Neural progenitor cell (in vitro differentiated cells): ENCODE results near the gene UBALD2. TPM values are rescaled to one million over a fixed set of nuclear protein-coding genes. Genes with fewer than 3 reads are reported as not detected.

ENCODE experiments used
- DNase-seq: peaks from one replicate; pipeline ENCODE4 v3.0.0-alpha.2; 2016; ENCODE audit warnings: low spot score
- H2AFZ ChIP-seq: fragments of 200-600 bp; sonication (generic); replicated peaks from 2 replicates; pipeline ENCODE4 v1.6.1; 2016; ENCODE audit warnings: antibody characterized with exemption
- H3F3A ChIP-seq: fragments of 200-600 bp; sonication (generic); 2 replicates; pipeline ENCODE4 v1.6.1; 2016; ENCODE audit warnings: antibody characterized with exemption, low read depth
- H3K27ac ChIP-seq: fragments of 200-600 bp; sonication (generic); 2 replicates; pipeline ENCODE4 v1.5.1; 2016; ENCODE audit warnings: mild to moderate bottlenecking
- H3K27me3 ChIP-seq: fragments of 200-600 bp; sonication (generic); 2 replicates; pipeline ENCODE4 v1.6.1; 2016; ENCODE audit warnings: mild to moderate bottlenecking, moderate library complexity
- H3K36me3 ChIP-seq: fragments of 200-600 bp; sonication (generic); 2 replicates; pipeline ENCODE4 v1.5.1; 2016
- H3K4me1 ChIP-seq: fragments of 200-600 bp; sonication (generic); 2 replicates; pipeline ENCODE4 v1.6.1; 2016; ENCODE audit warnings: mixed run types
- H3K4me2 ChIP-seq: fragments of 200-600 bp; sonication (generic); 2 replicates; pipeline ENCODE4 v1.6.1; 2016
- H3K4me3 ChIP-seq: fragments of 200-600 bp; sonication (generic); 2 replicates; pipeline ENCODE4 v1.5.1; 2016
- H3K79me2 ChIP-seq: fragments of 200-600 bp; sonication (generic); 2 replicates; pipeline ENCODE4 v1.6.1; 2016; ENCODE audit warnings: low read depth
- H3K9ac ChIP-seq: fragments of 200-600 bp; sonication (generic); 2 replicates; pipeline ENCODE4 v1.6.1; 2016
- H3K9me3 ChIP-seq: fragments of 200-600 bp; sonication (generic); 2 replicates; pipeline ENCODE4 v1.5.1; 2016; ENCODE audit warnings: low read depth
- H4K20me1 ChIP-seq: fragments of 200-600 bp; sonication (generic); 2 replicates; pipeline ENCODE4 v1.6.1; 2016; ENCODE audit warnings: low read depth
- H3K27ac Mint-ChIP-seq: 3 replicates; pipeline ENCODE4 v1.8.0; 2021; ENCODE audit warnings: mixed read lengths
- H3K27me3 Mint-ChIP-seq: 2 replicates; pipeline ENCODE4 v1.8.0; 2022; ENCODE audit warnings: low read depth, mild to moderate bottlenecking, inconsistent platforms, moderate library complexity, mixed read lengths; ENCODE audit not compliant: insufficient read depth
- H3K36me3 Mint-ChIP-seq: 3 replicates; pipeline ENCODE4 v1.8.0; 2021; ENCODE audit warnings: mixed read lengths
- H3K4me1 Mint-ChIP-seq: 3 replicates; pipeline ENCODE4 v1.8.0; 2021; ENCODE audit warnings: mixed read lengths
- H3K4me3 Mint-ChIP-seq: 3 replicates; pipeline ENCODE4 v1.8.0; 2021; ENCODE audit warnings: mild to moderate bottlenecking, moderate library complexity, mixed read lengths
- H3K9me3 Mint-ChIP-seq: 3 replicates; pipeline ENCODE4 v1.8.0; 2020; ENCODE audit warnings: mixed read lengths
- CTCF ChIP-seq: fragments of 200-600 bp; sonication (generic); IDR thresholded peaks from 2 replicates; pipeline ENCODE4 v1.5.1; 2017; ENCODE audit warnings: antibody characterized with exemption, mild to moderate bottlenecking
- EZH2 ChIP-seq: fragments of 200-600 bp; sonication (generic); IDR thresholded peaks from 2 replicates; pipeline ENCODE4 v1.6.1; 2017; ENCODE audit warnings: antibody characterized with exemption, mild to moderate bottlenecking, moderate library complexity
- EZH2phosphoT487 ChIP-seq: fragments of 200-600 bp; sonication (generic); IDR thresholded peaks from 2 replicates; pipeline ENCODE4 v1.6.1; 2017; ENCODE audit warnings: antibody characterized with exemption
- total RNA-seq: library from RNA; depleted of rRNA; stranded (reverse); fragments of >200 nt; gene quantifications from 2 replicates; pipeline ENCODE4 v1.2.3, GENCODE V29; 2015; ENCODE audit warnings: low replicate concordance

Gene UBALD2
- total RNA-seq, 1 donor from 2014 or later, result 4.2 TPM

- Histone ChIP-seq H3F3A (peaks cover 9% of the 10 kb centered on the region), H3K79me2 (no peaks in the 10 kb centered on the region), H3K4me3 (no peak overlapping the region), H4K20me1 (no peaks in the 10 kb centered on the region), H3K4me2 (peak overlapping the region; percentile 33), H3K9me3 (no peaks in the 10 kb centered on the region), H2AFZ (peak overlapping the region; percentile 14), H3K27me3 (peaks cover 26% of the 10 kb centered on the region), H3K27ac (no peak overlapping the region), H3K9ac (no peak overlapping the region), H3K4me1 (peaks cover 18% of the 10 kb centered on the region), H3K36me3 (no peaks in the 10 kb centered on the region)
- no peak for DNase-seq
- Mint-ChIP-seq H3K4me1 (peaks cover 23% of the 10 kb centered on the region), H3K36me3 (no peaks in the 10 kb centered on the region), H3K4me3 (no peak overlapping the region), H3K27me3 (peaks cover 9% of the 10 kb centered on the region), H3K9me3 (no peaks in the 10 kb centered on the region), H3K27ac (peak overlapping the region; percentile 54)
- TF ChIP-seq CTCF, result no peak
- TF ChIP-seq EZH2phosphoT487, result no peak
- no peak for TF ChIP-seq EZH2
These were observed 18.8 kb upstream of the UBALD2 start for GRCh38 chr17:76246080-76247066.

- H3K4me2 ChIP-seq, result no peak overlapping the region
- no peaks in the 10 kb centered on the region for H3K79me2 ChIP-seq
- H3K27ac ChIP-seq, result no peak overlapping the region
- no peaks in the 10 kb centered on the region for H3F3A ChIP-seq
- H3K4me1 Mint-ChIP-seq, result peaks cover 21% of the 10 kb centered on the region
- no peaks in the 10 kb centered on the region for H4K20me1 ChIP-seq
- H3K9me3 ChIP-seq, result no peaks in the 10 kb centered on the region
- no peak overlapping the region for H3K9ac ChIP-seq
- H3K9me3 Mint-ChIP-seq, result no peaks in the 10 kb centered on the region
- no peak overlapping the region for H3K27ac Mint-ChIP-seq
- H3K4me3 Mint-ChIP-seq, result no peak overlapping the region
- DNase-seq, result no peak
- TF ChIP-seq EZH2, result no peak
- no peak for TF ChIP-seq EZH2phosphoT487
- no peak for TF ChIP-seq CTCF
- H3K27me3 ChIP-seq, result peaks cover 16% of the 10 kb centered on the region
- no peaks in the 10 kb centered on the region for H3K36me3 Mint-ChIP-seq
- peaks cover 9% of the 10 kb centered on the region for H3K27me3 Mint-ChIP-seq
- peaks cover 11% of the 10 kb centered on the region for H3K4me1 ChIP-seq
- H2AFZ ChIP-seq, result no peak overlapping the region
- no peaks in the 10 kb centered on the region for H3K36me3 ChIP-seq
- no peak overlapping the region for H3K4me3 ChIP-seq
These were observed 17.8 kb upstream of the UBALD2 start for GRCh38 chr17:76247304-76247703.

- DNase-seq, result no peak
- H3K79me2 ChIP-seq, result no peaks in the 10 kb centered on the region
- H3K4me1 Mint-ChIP-seq, result peaks cover 21% of the 10 kb centered on the region
- no peaks in the 10 kb centered on the region for H3K36me3 ChIP-seq
- H3K9ac ChIP-seq, result no peak overlapping the region
- H3K4me2 ChIP-seq, result no peak overlapping the region
- no peaks in the 10 kb centered on the region for H4K20me1 ChIP-seq
- H3K9me3 ChIP-seq, result no peaks in the 10 kb centered on the region
- H3K4me3 ChIP-seq, result no peak overlapping the region
- no peak overlapping the region for H2AFZ ChIP-seq
- peaks cover 11% of the 10 kb centered on the region for H3K4me1 ChIP-seq
- H3K36me3 Mint-ChIP-seq, result no peaks in the 10 kb centered on the region
- no peak overlapping the region for H3K27ac ChIP-seq
- H3K9me3 Mint-ChIP-seq, result no peaks in the 10 kb centered on the region
- TF ChIP-seq EZH2phosphoT487, result no peak
- no peak for TF ChIP-seq EZH2
- TF ChIP-seq CTCF, result no peak
- H3K4me3 Mint-ChIP-seq, result no peak overlapping the region
- peaks cover 7% of the 10 kb centered on the region for H3K27me3 ChIP-seq
- H3F3A ChIP-seq, result no peaks in the 10 kb centered on the region
- peaks cover 6% of the 10 kb centered on the region for H3K27me3 Mint-ChIP-seq
- H3K27ac Mint-ChIP-seq, result no peak overlapping the region
These were observed 16.9 kb upstream of the UBALD2 start for GRCh38 chr17:76248013-76248782.
